T47D (cell line): Measurements from ENCODE around the gene CDYL.
A peak's percentile ranks its signal among the peaks of the same experiment; 100 is the strongest.

Source experiments
- DNase-seq, 2 experiments: peaks; one replicate each; pipeline versions ENCODE4 v3.0.0 to v3.0.0-alpha.2; 2011 to 2012; ENCODE audit warnings: low read depth in 1 of 2, low spot score in 1 of 2
- JUND ChIP-seq: IDR thresholded peaks from 2 replicates; pipeline ENCODE4 v1.6.1; 2012; ENCODE audit warnings: low read depth
- in situ Hi-C: cut with HindIII; loops from 2 replicates; pipeline ENCODE4 v1.10.0; 2016; ENCODE audit warnings: low sequenced_read_pairs, low pct_unique_long_range_greater_than_20kb

Gene CDYL

GRCh38 chr6:4776131-4776492 is at the start of gene CDYL:
Gene CDYL, plus strand, starts transcription at chr6:4776404. Its CDS starts 380 bp downstream, at chr6:4776784.
- DNase-seq: peak; percentile 94 to 95
- in situ Hi-C loops: no loop called here
- no peak for TF ChIP-seq JUND

GRCh38 chr6:4726645-4727044 is 49.6 kb upstream of the CDYL start:
- in situ Hi-C loops: no loop called here
- DNase-seq: no peak
- no peak for TF ChIP-seq JUND

- peak in 1 of 2 experiments; percentile 50 for DNase-seq
- no peak for TF ChIP-seq JUND
- in situ Hi-C loops: no loop called here
Observed at GRCh38 chr6:4727217-4727616, 49.0 kb upstream of the CDYL start.

GRCh38 chr6:4727671-4728435 is 48.4 kb upstream of the CDYL start:
- DNase-seq: peak in 1 of 2 experiments; percentile 61
- in situ Hi-C loops: no loop called here
- no peak for TF ChIP-seq JUND

GRCh38 chr6:4728436-4728769 is 47.8 kb upstream of the CDYL start:
- no peak for DNase-seq
- in situ Hi-C loops: no loop called here
- TF ChIP-seq JUND: no peak

- no peak for TF ChIP-seq JUND
- no peak for DNase-seq
- in situ Hi-C loops: no loop called here
Observed at GRCh38 chr6:4728926-4729325, 47.3 kb upstream of the CDYL start.

GRCh38 chr6:4731996-4732395 is 44.2 kb upstream of the CDYL start:
- in situ Hi-C loops: no loop called here
- TF ChIP-seq JUND: no peak
- no peak for DNase-seq

GRCh38 chr6:4732691-4733315 is 43.4 kb upstream of the CDYL start:
- in situ Hi-C loops: no loop called here
- no peak for TF ChIP-seq JUND
- peak in 1 of 2 experiments; percentile 16 for DNase-seq

- DNase-seq: peak in 1 of 2 experiments; percentile 36
- no peak for TF ChIP-seq JUND
- in situ Hi-C loops: no loop called here
Observed at GRCh38 chr6:4736371-4736873, 39.8 kb upstream of the CDYL start.

- no peak for TF ChIP-seq JUND
- in situ Hi-C loops: no loop called here
- no peak for DNase-seq
Observed at GRCh38 chr6:4740032-4740431, 36.2 kb upstream of the CDYL start.

GRCh38 chr6:4743062-4743461 is 33.1 kb upstream of the CDYL start:
- no peak for TF ChIP-seq JUND
- no peak for DNase-seq
- in situ Hi-C loops: no loop called here

GRCh38 chr6:4743926-4744325 is 32.3 kb upstream of the CDYL start:
- in situ Hi-C loops: no loop called here
- no peak for DNase-seq
- no peak for TF ChIP-seq JUND

- in situ Hi-C loops: no loop called here
- no peak for TF ChIP-seq JUND
- DNase-seq: no peak
Observed at GRCh38 chr6:4747588-4747987, 28.6 kb upstream of the CDYL start.
